ENCODE measurements around the gene NEURL3. TPM values are rescaled to one million over a fixed set of nuclear protein-coding genes. Genes with fewer than 3 reads are reported as not detected.
A peak's percentile ranks its signal among the peaks of the same experiment; 100 is the strongest.

The NEURL3 gene
- polyA plus RNA-seq, 1 experiment: not detected

DNA sequence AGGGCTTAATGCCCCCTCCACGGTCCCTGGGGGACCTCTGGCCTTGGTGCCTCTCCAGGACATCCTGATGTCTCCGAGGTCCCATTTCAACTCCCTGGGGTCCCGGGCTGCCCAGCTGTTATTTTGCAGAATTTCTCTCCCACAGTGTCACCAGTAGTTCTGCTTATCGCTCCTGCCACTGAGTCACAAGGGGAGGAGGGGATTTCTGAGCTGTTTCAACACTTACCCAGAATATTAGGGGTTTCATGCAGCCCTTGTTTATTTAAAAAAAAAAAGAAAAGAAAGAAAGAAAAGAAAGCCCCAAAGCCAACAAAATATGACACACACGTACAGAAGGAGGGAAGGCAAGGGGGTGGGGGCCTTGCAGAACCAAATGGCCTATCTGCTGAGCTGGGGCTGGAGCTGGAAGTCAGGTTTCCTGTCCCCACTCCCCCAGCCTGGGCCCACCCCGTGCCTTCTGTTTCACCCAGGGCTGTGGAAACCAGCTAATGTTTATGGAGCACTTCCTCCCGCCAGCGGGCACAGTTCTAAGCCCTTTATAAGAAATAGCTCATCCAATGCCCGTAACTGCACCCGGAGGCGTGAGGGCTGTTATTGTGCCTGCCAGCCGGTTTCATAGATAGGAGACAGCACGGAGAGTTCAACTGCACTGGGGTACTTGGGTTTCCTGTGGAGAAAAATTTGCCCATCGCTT is 23.0 kb upstream of the NEURL3 start:
- Histone ChIP-seq H3K9me3 (ENCODE audit: control insufficient read depth, insufficient read depth, low read length) (peaks cover 3% of the 10 kb centered on the region; the same call in 1 of the 2 replicates), H3K27ac (ENCODE audit: low read depth, low read length) (peak overlapping the region; percentile 11), H3K27me3 (ENCODE audit: control insufficient read depth, insufficient read depth, low read length) (peaks cover 11% of the 10 kb centered on the region), H3K4me3 (ENCODE audit: low read depth, low read length) (peak overlapping the region; percentile 41)
- ChIA-PET POLR2A (no interaction called here), CTCF (interaction anchor here (0.7 to 2.5 kb wide), 6 partner anchors 16 to 140 kb away, joined by 3 to 9 read pairs (median 4); no protein-coding TSS in a partner anchor)
- no peak for DNase-seq (ENCODE audit: low read depth, low spot score)
- no peak for TF ChIP-seq CTCF (IDR thresholded peaks at IDR 0.05; ENCODE audit: low read depth, low read length)

GRCh38 chr2:96527286-96528005 is 22.3 kb upstream of the NEURL3 start:
- CTCF ChIA-PET: interaction anchor here (0.5 to 2.5 kb wide), 12 partner anchors 11 to 535 kb away, joined by 3 to 9 read pairs (median 4); no protein-coding TSS in a partner anchor
- H3K27ac ChIP-seq (ENCODE audit: low read depth, low read length): peak overlapping the region; percentile 68
- TF ChIP-seq CTCF (IDR thresholded peaks at IDR 0.05; ENCODE audit: low read depth, low read length): peak; percentile 44
- POLR2A ChIA-PET: interaction anchor here (0.6 kb wide), 1 partner anchor 110 kb away, joined by 5 read pairs; no protein-coding TSS in a partner anchor
- H3K27me3 ChIP-seq (ENCODE audit: control insufficient read depth, insufficient read depth, low read length): peaks cover 17% of the 10 kb centered on the region
- H3K9me3 ChIP-seq (ENCODE audit: control insufficient read depth, insufficient read depth, low read length): peaks cover 3% of the 10 kb centered on the region; the same call in 1 of the 2 replicates
- peak overlapping the region; percentile 52 for H3K4me3 ChIP-seq (ENCODE audit: low read depth, low read length)
- DNase-seq (ENCODE audit: low read depth, low spot score): no peak

GRCh38 chr2:96526615-96527285 is 21.6 kb upstream of the NEURL3 start:
- Histone ChIP-seq H3K27me3 (ENCODE audit: control insufficient read depth, insufficient read depth, low read length) (peaks cover 22% of the 10 kb centered on the region), H3K27ac (ENCODE audit: low read depth, low read length) (peak overlapping the region; percentile 68), H3K9me3 (ENCODE audit: control insufficient read depth, insufficient read depth, low read length) (peaks cover 3% of the 10 kb centered on the region; the same call in 1 of the 2 replicates), H3K4me3 (ENCODE audit: low read depth, low read length) (peak overlapping the region; percentile 52)
- no peak for DNase-seq (ENCODE audit: low read depth, low spot score)
- ChIA-PET POLR2A (interaction anchor here (0.6 kb wide), 1 partner anchor 111 kb away, joined by 5 read pairs; no protein-coding TSS in a partner anchor), CTCF (interaction anchor here (0.5 to 2.5 kb wide), 11 partner anchors 12 to 534 kb away, joined by 3 to 9 read pairs (median 4); no protein-coding TSS in a partner anchor)
- no peak for TF ChIP-seq CTCF (IDR thresholded peaks at IDR 0.05; ENCODE audit: low read depth, low read length)

DNA sequence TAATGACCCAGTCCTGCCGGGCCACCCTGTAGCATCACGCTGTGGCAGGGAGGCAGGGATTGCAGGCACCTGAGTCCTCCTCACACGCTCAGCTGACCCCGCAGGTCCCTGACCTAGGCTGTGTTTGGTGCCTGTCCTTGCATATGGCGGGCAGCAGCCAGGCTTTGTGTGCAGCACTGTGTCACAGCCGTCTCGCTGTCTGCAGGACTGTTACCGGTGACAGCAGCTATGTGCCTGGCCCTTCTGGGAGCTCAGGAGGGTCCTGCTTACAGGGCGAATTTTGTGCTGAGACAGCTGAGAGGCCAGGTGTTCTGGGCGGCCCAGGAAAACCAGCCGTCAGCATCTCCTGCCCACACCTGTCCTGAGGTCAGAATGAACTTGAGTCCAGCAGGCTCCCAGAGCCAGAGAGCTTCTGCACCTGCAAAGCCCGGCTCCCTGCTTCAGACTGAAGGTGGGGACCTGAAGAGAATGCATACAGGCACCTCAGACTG is 21.0 kb upstream of the NEURL3 start:
- ChIA-PET POLR2A (no interaction called here), CTCF (interaction anchor here (0.6 to 1.6 kb wide), 5 partner anchors 12 to 534 kb away, joined by 3 to 9 read pairs (median 7); no protein-coding TSS in a partner anchor)
- DNase-seq (ENCODE audit: low read depth, low spot score): no peak
- Histone ChIP-seq H3K4me3 (ENCODE audit: low read depth, low read length) (no peak overlapping the region), H3K27ac (ENCODE audit: low read depth, low read length) (no peak overlapping the region), H3K27me3 (ENCODE audit: control insufficient read depth, insufficient read depth, low read length) (peaks cover 27% of the 10 kb centered on the region), H3K9me3 (ENCODE audit: control insufficient read depth, insufficient read depth, low read length) (peaks cover 3% of the 10 kb centered on the region; the same call in 1 of the 2 replicates)
- TF ChIP-seq CTCF (IDR thresholded peaks at IDR 0.05; ENCODE audit: low read depth, low read length): no peak
